Measurements from ENCODE around the gene SPAG8. TPM values are rescaled to one million over a fixed set of nuclear protein-coding genes. Genes with fewer than 3 reads are reported as not detected.
A peak's percentile ranks its signal among the peaks of the same experiment; 100 is the strongest.

SPAG8 gene
- total and polyA plus RNA-seq, 9 of the 15 experiments (the other 6 are each of a cell fraction or from before 2014, with no cell fraction given), result 0.03 to 0.47 (median 0.21) TPM

GRCh38 chr9:35811381-35812024 lies 559 bp downstream of the SPAG8 start:
- DNase-seq (ENCODE audit: extremely low read depth in 1 of 4, low spot score in 3 of 4) (no peak), ATAC-seq (no peak), FAIRE-seq (no peak)
- TF ChIP-seq EP300 (IDR thresholded peaks at IDR 0.05; ENCODE audit: low read length), result no peak
- TF ChIP-seq ETS1 (conservative IDR thresholded peaks at IDR 0.05; ENCODE audit: control insufficient read depth, low read depth, low read length), result no peak
- TF ChIP-seq CBFA2T3 (IDR thresholded peaks at IDR 0.05), result no peak
- no peak for TF ChIP-seq ZNF830 (CRISPR knock-in tag; IDR thresholded peaks at IDR 0.05)
- TF ChIP-seq NFIC (IDR thresholded peaks at IDR 0.05), result peak; percentile 35; the same call in 1 of the 2 replicates
- no peak for TF ChIP-seq BACH1 (tag; IDR thresholded peaks at IDR 0.05)
- no peak for TF ChIP-seq DEAF1 (CRISPR knock-in tag; IDR thresholded peaks at IDR 0.05)
- TF ChIP-seq ZNF695 (CRISPR knock-in tag; IDR thresholded peaks at IDR 0.05), result no peak
- no peak for TF ChIP-seq STAG1 (CRISPR knock-in tag; IDR thresholded peaks at IDR 0.05; ENCODE audit: borderline replicate concordance)
- 41% methylated on average over 12 of the region's 12 CpGs for WGBS (ENCODE audit: insufficient coverage, low coverage, missing lambda C conversion rate)
- no peaks in the 10 kb centered on the region; the same call in 1 of the 2 replicates for H3K9me3 ChIP-seq (replicated peaks; ENCODE audit: control insufficient read depth, insufficient read depth, low read depth, low read length)
- peak overlapping the region; percentile 31 for H3K4me3 ChIP-seq
- H4K20me1 ChIP-seq (replicated peaks; ENCODE audit: control insufficient read depth, insufficient read depth, low read length), result no peaks in the 10 kb centered on the region
- no peaks in the 10 kb centered on the region for H3K27me3 ChIP-seq (ENCODE audit: control insufficient read depth in 2 of 2, insufficient read depth in 2 of 2, low read length in 2 of 2)
- peaks cover 17 to 31% of the 10 kb centered on the region in 2 experiments for H3K4me1 ChIP-seq (replicated peaks in 1 of 2; ENCODE audit: control insufficient read depth in 2 of 2, insufficient read depth in 2 of 2, low read length in 2 of 2)
- ChIA-PET CTCF (ENCODE audit: low intra/inter-chr PET ratio) (no interaction called here), POLR2A (interaction anchor here (0.6 to 1.5 kb wide), 3 partner anchors 10 to 1272 kb away, joined by 3 to 5 read pairs (median 3); no protein-coding TSS in a partner anchor)
- intact Hi-C loops (cut with micrococcal nuclease) (loop anchor here (10.0 kb wide), 2 partner anchors 77 to 147 kb away; partner anchors contain the start of genes ARHGEF39, CREB3 and TLN1), in situ Hi-C loops (cut with MboI) (no loop called here)
- H2AFZ ChIP-seq (ENCODE audit: low read depth, low read length), result peak overlapping the region; percentile 63
- H3K9me1 ChIP-seq (ENCODE audit: control insufficient read depth, insufficient read depth, low read length), result peaks cover 4% of the 10 kb centered on the region
- H3K4me2 ChIP-seq (ENCODE audit: insufficient read depth, low read length), result peak overlapping the region; percentile 64
- BruUV-seq (replicated peaks), result no TSS peak
- H3K27ac ChIP-seq (ENCODE audit: extremely low read depth, low read depth, low read length), result no peak overlapping the region
- H3K79me2 ChIP-seq (ENCODE audit: control insufficient read depth, insufficient read depth, low read length), result peaks cover 12% of the 10 kb centered on the region; the same call in 2 of the 3 replicates
- peaks cover 26% of the 10 kb centered on the region; the same call in 1 of the 3 replicates for H3K36me3 ChIP-seq (ENCODE audit: control insufficient read depth, insufficient read depth, low read length)
- peak overlapping the region in 1 of 2 experiments; percentile 26; a peak in 2 of 4 replicates for H3K9ac ChIP-seq (ENCODE audit: insufficient read depth in 1 of 2, low read depth in 2 of 2, low read length in 2 of 2)

Measured in K562 (cell line).